Chondrocyte (in vitro differentiated cells): Measurements from ENCODE around the gene JARID2. TPM values are rescaled to one million over a fixed set of nuclear protein-coding genes. Genes with fewer than 3 reads are reported as not detected.

Experiments
- DNase-seq: peaks from one replicate; pipeline ENCODE4 v3.0.0; 2021; ENCODE audit warnings: mixed read lengths, low spot score
- H3K27ac Mint-ChIP-seq: one replicate; pipeline ENCODE4 v1.8.0; 2021; ENCODE audit warnings: mild to moderate bottlenecking, moderate library complexity, mixed read lengths; ENCODE audit not compliant: unreplicated experiment
- H3K27me3 Mint-ChIP-seq: 2 replicates; pipeline ENCODE4 v1.8.0; 2021; ENCODE audit warnings: low read depth, mixed read lengths
- H3K36me3 Mint-ChIP-seq: 2 replicates; pipeline ENCODE4 v1.8.0; 2021; ENCODE audit warnings: low read depth, mixed read lengths
- H3K4me1 Mint-ChIP-seq: 2 replicates; pipeline ENCODE4 v1.8.0; 2021; ENCODE audit warnings: low read depth, mild to moderate bottlenecking, mixed read lengths
- H3K4me3 Mint-ChIP-seq: one replicate; pipeline ENCODE4 v1.8.0; 2021; ENCODE audit warnings: mild to moderate bottlenecking, moderate library complexity, mixed read lengths; ENCODE audit not compliant: unreplicated experiment
- H3K9me3 Mint-ChIP-seq: 2 replicates; pipeline ENCODE4 v1.8.0; 2021; ENCODE audit warnings: low read depth, mixed read lengths
- CTCF ChIP-seq: fragments of 200-600 bp; sonication (generic); IDR thresholded peaks from 2 replicates; pipeline ENCODE4 v1.5.0; 2021; ENCODE audit warnings: antibody characterized with exemption, mild to moderate bottlenecking, moderate library complexity
- total RNA-seq: library from RNA; stranded (reverse); gene quantifications from 3 replicates; pipeline ENCODE4 v1.2.1, GENCODE V29; 2021

The JARID2 gene
- total RNA-seq, 1 donor from 2014 or later = 9.9 TPM

- H3K4me3 Mint-ChIP-seq = no peak overlapping the region
- no peaks in the 10 kb centered on the region for H3K4me1 Mint-ChIP-seq
- no peak for TF ChIP-seq CTCF
- DNase-seq = no peak
- peaks cover 37% of the 10 kb centered on the region for H3K36me3 Mint-ChIP-seq
- H3K27ac Mint-ChIP-seq = no peak overlapping the region
- H3K9me3 Mint-ChIP-seq = peaks cover 8% of the 10 kb centered on the region
- no peaks in the 10 kb centered on the region for H3K27me3 Mint-ChIP-seq
Measured at GRCh38 chr6:15527838-15528617, 282.2 kb downstream of the JARID2 start.

- no peak overlapping the region for H3K27ac Mint-ChIP-seq
- no peak for TF ChIP-seq CTCF
- no peaks in the 10 kb centered on the region for H3K27me3 Mint-ChIP-seq
- H3K4me3 Mint-ChIP-seq = no peak overlapping the region
- no peaks in the 10 kb centered on the region for H3K4me1 Mint-ChIP-seq
- H3K9me3 Mint-ChIP-seq = peaks cover 8% of the 10 kb centered on the region
- H3K36me3 Mint-ChIP-seq = peaks cover 34% of the 10 kb centered on the region
- no peak for DNase-seq
Measured at GRCh38 chr6:15528870-15529269, 283.0 kb downstream of the JARID2 start.

GRCh38 chr6:15530411-15530810 is 284.5 kb downstream of the JARID2 start:
- Mint-ChIP-seq H3K36me3 (peaks cover 27% of the 10 kb centered on the region), H3K9me3 (peaks cover 8% of the 10 kb centered on the region), H3K4me1 (no peaks in the 10 kb centered on the region), H3K4me3 (no peak overlapping the region), H3K27ac (no peak overlapping the region), H3K27me3 (no peaks in the 10 kb centered on the region)
- DNase-seq = no peak
- TF ChIP-seq CTCF = no peak

- Mint-ChIP-seq H3K27ac (no peak overlapping the region), H3K36me3 (peaks cover 21% of the 10 kb centered on the region), H3K9me3 (peaks cover 8% of the 10 kb centered on the region), H3K4me1 (peaks cover 7% of the 10 kb centered on the region), H3K27me3 (no peaks in the 10 kb centered on the region), H3K4me3 (no peak overlapping the region)
- no peak for DNase-seq
- no peak for TF ChIP-seq CTCF
Measured at GRCh38 chr6:15531973-15532372, 286.1 kb downstream of the JARID2 start.

- Mint-ChIP-seq H3K4me1 (peaks cover 7% of the 10 kb centered on the region), H3K4me3 (no peak overlapping the region), H3K27me3 (no peaks in the 10 kb centered on the region), H3K9me3 (no peaks in the 10 kb centered on the region), H3K36me3 (peaks cover 15% of the 10 kb centered on the region), H3K27ac (no peak overlapping the region)
- TF ChIP-seq CTCF = no peak
- no peak for DNase-seq
Measured at GRCh38 chr6:15533379-15534026, 287.6 kb downstream of the JARID2 start.
